HG02973 (cell line): ENCODE measurements around the gene GOLT1B.

ENCODE experiments used
- ATAC-seq: cut with Tn5 transposase; IDR thresholded peaks from one replicate; pipeline ENCODE4 v1.9.1; 2021; ENCODE audit warnings: moderate library complexity; ENCODE audit not compliant: unreplicated experiment

The GOLT1B gene

DNA sequence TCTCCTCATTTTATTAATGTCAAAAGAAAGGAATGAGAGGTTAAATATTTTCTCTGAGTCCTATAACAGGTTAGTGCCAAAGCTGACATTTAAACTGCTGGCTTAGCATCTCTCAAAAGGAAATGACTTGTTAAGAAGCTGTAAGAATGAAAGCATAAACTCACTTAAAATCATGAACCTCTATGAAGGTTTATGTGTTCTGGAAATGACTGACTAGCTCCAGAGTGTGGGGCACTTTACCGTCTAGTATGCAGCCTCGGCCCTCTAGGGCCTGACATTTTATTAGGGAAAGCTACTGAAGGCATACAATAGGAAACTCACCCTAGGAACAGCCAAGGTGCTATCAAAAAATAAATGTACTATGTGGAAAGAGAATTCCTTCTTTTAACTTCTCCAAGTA, 59.6 kb downstream of the GOLT1B start:
- ATAC-seq, result no peak

DNA sequence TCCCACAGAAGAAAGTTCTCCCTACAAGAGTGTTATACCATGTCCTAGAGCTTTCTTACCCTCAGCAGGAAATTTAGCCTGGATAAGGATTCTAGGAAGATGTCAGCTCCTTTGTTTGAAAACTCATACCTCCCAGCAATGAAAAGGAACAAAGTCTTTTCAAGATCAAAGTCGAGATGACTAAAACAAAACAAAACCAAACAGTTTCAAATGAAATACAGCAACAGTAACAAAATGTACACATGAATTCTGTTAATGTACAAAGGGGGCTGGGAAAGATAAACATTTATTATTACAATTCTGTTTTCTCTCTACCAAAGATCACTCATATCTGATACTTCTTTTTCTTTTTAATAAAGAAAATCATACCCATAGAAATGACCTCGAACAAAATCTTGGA, 61.3 kb downstream of the GOLT1B start:
- no peak for ATAC-seq

DNA sequence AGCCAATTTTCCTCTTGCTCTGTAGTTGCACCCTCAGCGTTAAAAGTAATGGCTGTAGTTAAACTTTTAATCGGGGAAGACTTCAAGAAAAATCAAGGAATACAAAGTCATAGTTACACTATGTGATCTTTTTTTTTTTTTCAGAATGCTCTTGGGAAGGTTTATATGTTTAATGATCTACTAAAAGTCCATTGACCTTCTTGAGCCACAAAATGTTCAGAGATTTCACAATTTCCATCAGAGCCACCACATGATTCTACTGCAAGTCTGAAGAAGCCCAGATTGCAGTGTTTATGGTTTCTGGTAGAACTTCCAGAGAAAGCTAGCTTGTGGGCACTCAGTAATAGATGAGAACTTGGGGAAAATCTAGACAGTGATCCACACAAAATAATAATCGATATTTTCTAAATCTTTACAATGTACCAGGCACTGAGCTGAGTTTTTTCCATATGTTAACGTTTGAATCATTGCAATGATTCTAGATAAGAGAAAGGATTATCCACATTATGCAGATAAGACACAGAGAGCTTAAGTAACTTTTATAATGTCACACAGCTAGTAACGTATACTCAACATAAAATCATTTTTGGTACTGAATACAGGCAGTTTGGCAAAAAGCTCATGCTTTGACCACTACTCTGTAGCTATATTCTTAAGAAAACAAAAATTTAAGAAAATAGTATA, 64.8 kb downstream of the GOLT1B start:
- ATAC-seq, result no peak

DNA sequence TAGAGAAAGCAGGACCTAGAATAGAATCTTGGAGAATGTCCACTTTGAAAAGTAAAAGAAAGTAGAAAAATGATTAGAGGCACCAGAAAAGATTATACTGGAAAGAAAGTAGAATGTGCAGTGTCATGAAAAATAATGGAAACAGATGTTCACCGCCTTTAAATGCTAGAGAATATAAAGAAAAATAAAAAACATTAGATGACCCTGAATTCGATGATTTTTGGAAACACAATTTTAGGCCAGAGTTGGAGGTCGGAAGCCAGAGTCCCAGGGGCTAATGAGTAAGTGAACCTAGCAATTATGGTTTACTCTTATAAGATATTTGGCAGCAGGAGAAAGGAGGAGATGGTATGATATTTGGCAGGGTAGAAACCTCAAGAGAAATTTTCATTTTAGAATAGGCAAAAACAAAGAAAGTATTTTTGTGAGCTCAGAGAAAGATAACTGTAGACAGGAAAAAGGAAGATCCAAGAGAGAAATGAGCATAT, 65.4 kb downstream of the GOLT1B start:
- no peak for ATAC-seq
